IMR-90 (cell line): Measurements from ENCODE around the gene DPYSL3.

Source experiments
- CEBPB ChIP-seq: IDR thresholded peaks from 2 replicates; pipeline ENCODE4 v1.6.1; 2012; ENCODE audit warnings: low read depth, low read length, improper control_type of control experiment
- CHD1 ChIP-seq: IDR thresholded peaks from 2 replicates; pipeline ENCODE4 v1.6.1; 2012; ENCODE audit warnings: low read depth, low read length, improper control_type of control experiment
- FOS ChIP-seq: fragments of 150-350 bp; IDR thresholded peaks from 2 replicates; pipeline ENCODE4 v1.6.1; 2016; ENCODE audit warnings: low read depth, low read length
- MAFK ChIP-seq: IDR thresholded peaks from 2 replicates; pipeline ENCODE4 v1.6.1; 2012; ENCODE audit warnings: low read depth, low read length, improper control_type of control experiment
- MAZ ChIP-seq: IDR thresholded peaks from 2 replicates; pipeline ENCODE4 v1.6.1; 2012; ENCODE audit warnings: low read depth, mild to moderate bottlenecking, low read length, improper control_type of control experiment, moderate library complexity, borderline replicate concordance
- MXI1 ChIP-seq: IDR thresholded peaks from 2 replicates; pipeline ENCODE4 v1.6.1; 2012; ENCODE audit warnings: low read depth, mild to moderate bottlenecking, low read length, moderate library complexity, borderline replicate concordance
- NFE2L2 ChIP-seq: fragments of 150-350 bp; IDR thresholded peaks from 2 replicates; pipeline ENCODE4 v1.6.1; 2016; ENCODE audit warnings: low read depth, mild to moderate bottlenecking, low read length
- POLR2A ChIP-seq: IDR thresholded peaks from 2 replicates; pipeline ENCODE4 v1.6.1; 2012; ENCODE audit warnings: mild to moderate bottlenecking, low read depth, low read length
- RAD21 ChIP-seq: IDR thresholded peaks from 2 replicates; pipeline ENCODE4 v1.6.1; 2012; ENCODE audit warnings: low read length, improper control_type of control experiment
- RFX5 ChIP-seq: IDR thresholded peaks from 2 replicates; pipeline ENCODE4 v1.8.0; 2012; ENCODE audit warnings: low read depth, mild to moderate bottlenecking, low read length, moderate library complexity
- SMC3 ChIP-seq: fragments of 150-350 bp; IDR thresholded peaks from 2 replicates; pipeline ENCODE4 v1.6.1; 2016; ENCODE audit warnings: low read depth, mild to moderate bottlenecking, antibody characterized with exemption, low read length, moderate library complexity
- TF ChIP-seq, protein P1 (sequence below): conservative IDR thresholded peaks from 2 replicates; pipeline ENCODE4 v1.5.1; 2012; ENCODE audit warnings: mild to moderate bottlenecking, low read depth, low read length, improper control_type of control experiment
- TF ChIP-seq, protein P2 (sequence below): fragments of 150-350 bp; IDR thresholded peaks from 2 replicates; pipeline ENCODE4 v1.6.1; 2017; ENCODE audit warnings: mild to moderate bottlenecking, antibody characterized with exemption, low read length, low read depth
- TF ChIP-seq, protein P3 (sequence below): fragments of 150-350 bp; IDR thresholded peaks from 2 replicates; pipeline ENCODE4 v1.6.1; 2016; ENCODE audit warnings: low read depth, mild to moderate bottlenecking, low read length, moderate library complexity, borderline replicate concordance

DNA sequence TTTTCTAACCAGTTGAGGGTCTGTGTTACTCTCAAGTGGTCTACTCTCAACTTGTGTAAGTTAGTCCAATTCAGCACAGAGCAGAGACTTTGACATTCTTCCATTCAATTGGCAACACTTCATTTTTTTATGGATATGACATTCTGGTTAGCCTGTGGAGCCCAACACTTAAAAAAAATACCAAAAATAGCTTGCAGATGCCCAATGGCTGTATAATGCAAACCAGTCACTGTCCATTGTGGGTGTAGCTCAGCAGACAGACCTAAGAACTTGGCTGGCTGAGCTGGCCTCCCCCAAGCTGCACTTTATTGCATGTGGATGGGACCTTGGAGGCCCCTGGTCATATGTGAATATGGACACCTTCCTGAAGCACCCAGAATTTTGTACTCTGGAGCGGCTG lies 103.2 kb downstream of the DPYSL3 start:
- TF ChIP-seq RAD21 (no peak), FOS (no peak), POLR2A (no peak), RFX5 (no peak), MXI1 (no peak), MAFK (no peak), CEBPB (no peak), NFE2L2 (no peak), SMC3 (no peak), MAZ (no peak), CHD1 (no peak)
- TF ChIP-seq, protein P1, sequence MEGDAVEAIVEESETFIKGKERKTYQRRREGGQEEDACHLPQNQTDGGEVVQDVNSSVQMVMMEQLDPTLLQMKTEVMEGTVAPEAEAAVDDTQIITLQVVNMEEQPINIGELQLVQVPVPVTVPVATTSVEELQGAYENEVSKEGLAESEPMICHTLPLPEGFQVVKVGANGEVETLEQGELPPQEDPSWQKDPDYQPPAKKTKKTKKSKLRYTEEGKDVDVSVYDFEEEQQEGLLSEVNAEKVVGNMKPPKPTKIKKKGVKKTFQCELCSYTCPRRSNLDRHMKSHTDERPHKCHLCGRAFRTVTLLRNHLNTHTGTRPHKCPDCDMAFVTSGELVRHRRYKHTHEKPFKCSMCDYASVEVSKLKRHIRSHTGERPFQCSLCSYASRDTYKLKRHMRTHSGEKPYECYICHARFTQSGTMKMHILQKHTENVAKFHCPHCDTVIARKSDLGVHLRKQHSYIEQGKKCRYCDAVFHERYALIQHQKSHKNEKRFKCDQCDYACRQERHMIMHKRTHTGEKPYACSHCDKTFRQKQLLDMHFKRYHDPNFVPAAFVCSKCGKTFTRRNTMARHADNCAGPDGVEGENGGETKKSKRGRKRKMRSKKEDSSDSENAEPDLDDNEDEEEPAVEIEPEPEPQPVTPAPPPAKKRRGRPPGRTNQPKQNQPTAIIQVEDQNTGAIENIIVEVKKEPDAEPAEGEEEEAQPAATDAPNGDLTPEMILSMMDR, result no peak
- TF ChIP-seq, protein P2, sequence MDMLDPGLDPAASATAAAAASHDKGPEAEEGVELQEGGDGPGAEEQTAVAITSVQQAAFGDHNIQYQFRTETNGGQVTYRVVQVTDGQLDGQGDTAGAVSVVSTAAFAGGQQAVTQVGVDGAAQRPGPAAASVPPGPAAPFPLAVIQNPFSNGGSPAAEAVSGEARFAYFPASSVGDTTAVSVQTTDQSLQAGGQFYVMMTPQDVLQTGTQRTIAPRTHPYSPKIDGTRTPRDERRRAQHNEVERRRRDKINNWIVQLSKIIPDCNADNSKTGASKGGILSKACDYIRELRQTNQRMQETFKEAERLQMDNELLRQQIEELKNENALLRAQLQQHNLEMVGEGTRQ, result no peak
- TF ChIP-seq, protein P3, sequence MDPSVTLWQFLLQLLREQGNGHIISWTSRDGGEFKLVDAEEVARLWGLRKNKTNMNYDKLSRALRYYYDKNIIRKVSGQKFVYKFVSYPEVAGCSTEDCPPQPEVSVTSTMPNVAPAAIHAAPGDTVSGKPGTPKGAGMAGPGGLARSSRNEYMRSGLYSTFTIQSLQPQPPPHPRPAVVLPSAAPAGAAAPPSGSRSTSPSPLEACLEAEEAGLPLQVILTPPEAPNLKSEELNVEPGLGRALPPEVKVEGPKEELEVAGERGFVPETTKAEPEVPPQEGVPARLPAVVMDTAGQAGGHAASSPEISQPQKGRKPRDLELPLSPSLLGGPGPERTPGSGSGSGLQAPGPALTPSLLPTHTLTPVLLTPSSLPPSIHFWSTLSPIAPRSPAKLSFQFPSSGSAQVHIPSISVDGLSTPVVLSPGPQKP, result no peak
